Measurements from ENCODE around the gene CALD1. TPM values are rescaled to one million over a fixed set of nuclear protein-coding genes. Genes with fewer than 3 reads are reported as not detected.

The CALD1 gene
- total RNA-seq, 1 experiment from 2014 or later, result 107 TPM

DNA sequence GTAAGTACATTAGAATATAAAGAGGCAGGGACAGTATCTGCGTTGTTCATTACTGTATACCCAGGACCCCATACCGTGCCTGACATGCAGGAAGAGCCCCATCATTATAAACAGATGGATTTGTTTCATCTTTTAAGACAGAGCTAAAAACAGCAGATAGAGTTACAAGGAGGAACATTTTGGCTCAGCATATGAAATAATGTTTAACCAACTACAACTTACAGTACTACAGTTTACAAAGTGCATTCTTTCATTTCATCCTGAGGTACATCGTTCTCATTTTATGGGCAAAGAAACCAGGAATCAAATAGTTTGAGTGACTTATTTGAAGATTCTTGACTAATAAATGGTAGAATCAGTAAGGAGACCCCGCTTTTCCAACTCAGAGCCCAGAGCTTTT, 168.8 kb downstream of the CALD1 start:
- H3T11ph ChIP-seq (ENCODE audit: low read length), result no peak overlapping the region
- H3K79me1 ChIP-seq (ENCODE audit: insufficient read depth, low read depth, low read length, poor library complexity, severe bottlenecking), result no peaks in the 10 kb centered on the region
- no peak overlapping the region for H3K4ac ChIP-seq (ENCODE audit: low read depth, low read length)
- H2BK12ac ChIP-seq (ENCODE audit: insufficient read length, low read depth, low read length), result no peak overlapping the region
- no peaks in the 10 kb centered on the region for H3K9me3 Mint-ChIP-seq
- no peak overlapping the region for H4K5ac ChIP-seq (ENCODE audit: insufficient read length, low read depth, low read length)
- H3K23ac ChIP-seq (ENCODE audit: insufficient read length, low read depth, low read length), result no peak overlapping the region
- H3K27ac Mint-ChIP-seq, result no peak overlapping the region
- no peaks in the 10 kb centered on the region for H3K23me2 ChIP-seq (ENCODE audit: insufficient read length, low read depth, low read length, poor library complexity, severe bottlenecking)
- no peak overlapping the region for H4K8ac ChIP-seq (replicated peaks; ENCODE audit: insufficient read length, low read depth, low read length)
- no peaks in the 10 kb centered on the region for H3K4me1 Mint-ChIP-seq
- H3K4me1 ChIP-seq (ENCODE audit: insufficient read depth, low read length), result no peaks in the 10 kb centered on the region
- no peak overlapping the region for H4K91ac ChIP-seq (ENCODE audit: insufficient read length, low read depth, low read length)
- DNase-seq, result no peak
- no CpG with 5 or more reads among the region's 4 CpGs for WGBS (ENCODE audit: extremely low coverage, insufficient read length, low lambda C conversion rate)
- TF ChIP-seq, protein P1, sequence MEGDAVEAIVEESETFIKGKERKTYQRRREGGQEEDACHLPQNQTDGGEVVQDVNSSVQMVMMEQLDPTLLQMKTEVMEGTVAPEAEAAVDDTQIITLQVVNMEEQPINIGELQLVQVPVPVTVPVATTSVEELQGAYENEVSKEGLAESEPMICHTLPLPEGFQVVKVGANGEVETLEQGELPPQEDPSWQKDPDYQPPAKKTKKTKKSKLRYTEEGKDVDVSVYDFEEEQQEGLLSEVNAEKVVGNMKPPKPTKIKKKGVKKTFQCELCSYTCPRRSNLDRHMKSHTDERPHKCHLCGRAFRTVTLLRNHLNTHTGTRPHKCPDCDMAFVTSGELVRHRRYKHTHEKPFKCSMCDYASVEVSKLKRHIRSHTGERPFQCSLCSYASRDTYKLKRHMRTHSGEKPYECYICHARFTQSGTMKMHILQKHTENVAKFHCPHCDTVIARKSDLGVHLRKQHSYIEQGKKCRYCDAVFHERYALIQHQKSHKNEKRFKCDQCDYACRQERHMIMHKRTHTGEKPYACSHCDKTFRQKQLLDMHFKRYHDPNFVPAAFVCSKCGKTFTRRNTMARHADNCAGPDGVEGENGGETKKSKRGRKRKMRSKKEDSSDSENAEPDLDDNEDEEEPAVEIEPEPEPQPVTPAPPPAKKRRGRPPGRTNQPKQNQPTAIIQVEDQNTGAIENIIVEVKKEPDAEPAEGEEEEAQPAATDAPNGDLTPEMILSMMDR (conservative IDR thresholded peaks at IDR 0.05), result no peak
- H3K9me3 ChIP-seq (ENCODE audit: control insufficient read depth, low read depth, low read length), result no peaks in the 10 kb centered on the region
- H2BK120ac ChIP-seq (ENCODE audit: low read depth, low read length, poor library complexity, severe bottlenecking), result no peak overlapping the region
- H3K36me3 Mint-ChIP-seq (ENCODE audit: insufficient read depth in 1 of 3, low read depth in 3 of 3), result peaks cover 26 to 70% (median 53%) of the 10 kb centered on the region in 3 experiments; a peak in 6 of 7 replicates
- no peaks in the 10 kb centered on the region for H3K27me3 Mint-ChIP-seq (ENCODE audit: low read depth)
- H3K9ac ChIP-seq (ENCODE audit: extremely low read depth, insufficient read length, low read length), result no peak overlapping the region
- no peak overlapping the region for H3K14ac ChIP-seq (ENCODE audit: insufficient read depth, low read length)
- H3K27me3 ChIP-seq (ENCODE audit: insufficient read depth, low read length), result no peaks in the 10 kb centered on the region
- H4K20me1 ChIP-seq (ENCODE audit: control insufficient read depth, insufficient read depth, insufficient read length), result no peaks in the 10 kb centered on the region
- no peaks in the 10 kb centered on the region for H3K79me2 ChIP-seq (ENCODE audit: insufficient read depth, low read length)
- no peak overlapping the region for H3K27ac ChIP-seq (ENCODE audit: insufficient read length, low read depth, low read length)
- no peak overlapping the region for H2AK5ac ChIP-seq (ENCODE audit: insufficient read length, low read length)
- H3K4me3 Mint-ChIP-seq, result no peak overlapping the region
- no peak overlapping the region for H3K4me2 ChIP-seq (ENCODE audit: insufficient read depth, insufficient read length, low read length)
- H2BK15ac ChIP-seq (ENCODE audit: low read depth, low read length), result no peak overlapping the region
- no peak overlapping the region for H3K18ac ChIP-seq (ENCODE audit: insufficient read length, low read depth, low read length)
- H2BK5ac ChIP-seq (ENCODE audit: insufficient read length, low read length), result no peak overlapping the region
- H2BK20ac ChIP-seq (ENCODE audit: low read depth, low read length, poor library complexity, severe bottlenecking), result no peak overlapping the region
- no peak overlapping the region for H3K56ac ChIP-seq (ENCODE audit: insufficient read length, low read depth, low read length)
- no peak overlapping the region for H2AFZ ChIP-seq (ENCODE audit: low read length)

All from H9 (cell line).